Stomach (tissue), 9 donors: ENCODE measurements around the gene CRYBA2. TPM values are rescaled to one million over a fixed set of nuclear protein-coding genes. Genes with fewer than 3 reads are reported as not detected.

Experiments
- DNase-seq, 2 donors: peaks; one replicate each; pipeline versions ENCODE4 v3.0.0 to v3.0.0-alpha.2; 2013 to 2019
- H3K27ac ChIP-seq, 5 donors: fragments of 200-600 bp in 4 of 5; sonication (generic) in 4 of 5; one replicate each; pipeline ENCODE4 v1.5.1; 2013 to 2019; ENCODE audit warnings: mild to moderate bottlenecking in 1 of 5, moderate library complexity in 1 of 5
- H3K27me3 ChIP-seq, 3 donors: fragments of 200-600 bp; sonication (generic); one replicate each; pipeline ENCODE4 v1.5.1; 2017 to 2019; ENCODE audit warnings: mixed run types in 1 of 3
- H3K36me3 ChIP-seq, 4 donors: fragments of 200-600 bp; sonication (generic); 1 replicate in 3 of 4; 2 replicates in 1 of 4; pipeline ENCODE4 v1.5.1; 2016 to 2019
- H3K4me1 ChIP-seq, 4 donors: fragments of 200-600 bp; sonication (generic); one replicate each; pipeline ENCODE4 v1.5.1; 2016 to 2019
- H3K4me3 ChIP-seq, 4 donors: fragments of 200-600 bp; sonication (generic) in 3 of 4; one replicate each; pipeline ENCODE4 v1.5.1; 2016 to 2019; ENCODE audit warnings: mild to moderate bottlenecking in 1 of 4
- H3K9me3 ChIP-seq, 4 donors: fragments of 200-600 bp; sonication (generic); one replicate each; pipeline ENCODE4 v1.5.1; 2016 to 2019
- EP300 ChIP-seq: sonication (generic); formaldehyde crosslinking; IDR thresholded peaks from one replicate; pipeline ENCODE4 v1.6.1; 2017; ENCODE audit warnings: antibody characterized with exemption
- POLR2A ChIP-seq, 4 donors: fragments of 450-650 bp; IDR thresholded peaks; one replicate each; pipeline ENCODE4 v1.6.1; 2016; ENCODE audit warnings: antibody characterized with exemption in 4 of 4, control low read depth in 2 of 4, mild to moderate bottlenecking in 1 of 4, moderate library complexity in 1 of 4
- POLR2AphosphoS5 ChIP-seq, 3 donors: sonication (generic); formaldehyde crosslinking; IDR thresholded peaks; one replicate each; pipeline ENCODE4 v1.6.1; 2016; ENCODE audit warnings: antibody characterized with exemption in 3 of 3
- WGBS, 5 donors: extraction: QIAGEN DNeasy Blood & Tissue Kit in 3 of 5; methylation state at CpG; one replicate each; pipeline versions ENCODE4 v1.1.5 to v1.1.7; 2013 to 2018; 5-methylcytosine and 5-hydroxymethylcytosine counted together
- intact Hi-C: fragments of 100-400 bp; cut with DNase I; formaldehyde crosslinking; loops from one replicate; pipeline ENCODE4 v1.15.1; 2023; ENCODE audit warnings: low total_unique reads
- polyA plus RNA-seq, 3 donors: library from polyadenylated mRNA; stranded (reverse); fragments of 200-250 nt; gene quantifications; one replicate each; pipeline ENCODE4 v1.2.3, GENCODE V29; 2013
- total RNA-seq, 5 donors: library from RNA; depleted of rRNA; stranded (reverse); fragments of >200 nt; gene quantifications; one replicate each; pipeline versions ENCODE4 v1.1.0 to v1.2.3, GENCODE V29; 2014 to 2016
- TF ChIP-seq, protein P1 (sequence below), 7 experiments: fragments of 450-650 bp in 4 of 7; fragments of 200-600 bp in 3 of 7; sonication (generic) in 3 of 7; IDR thresholded peaks; one replicate each; pipeline ENCODE4 v1.5.1; 2016 to 2019; ENCODE audit warnings: antibody characterized with exemption in 7 of 7, control low read depth in 2 of 7, mild to moderate bottlenecking in 1 of 7
- donor health status: healthy with polysubstance abuse.
- donor health status: Bipolar disorder and iron deficiency.
- donor health status: healthy.

The CRYBA2 gene
- total and polyA plus RNA-seq, 8 donors = 1.2 to 7.5 (median 3.2) TPM; not detected in 4

DNA sequence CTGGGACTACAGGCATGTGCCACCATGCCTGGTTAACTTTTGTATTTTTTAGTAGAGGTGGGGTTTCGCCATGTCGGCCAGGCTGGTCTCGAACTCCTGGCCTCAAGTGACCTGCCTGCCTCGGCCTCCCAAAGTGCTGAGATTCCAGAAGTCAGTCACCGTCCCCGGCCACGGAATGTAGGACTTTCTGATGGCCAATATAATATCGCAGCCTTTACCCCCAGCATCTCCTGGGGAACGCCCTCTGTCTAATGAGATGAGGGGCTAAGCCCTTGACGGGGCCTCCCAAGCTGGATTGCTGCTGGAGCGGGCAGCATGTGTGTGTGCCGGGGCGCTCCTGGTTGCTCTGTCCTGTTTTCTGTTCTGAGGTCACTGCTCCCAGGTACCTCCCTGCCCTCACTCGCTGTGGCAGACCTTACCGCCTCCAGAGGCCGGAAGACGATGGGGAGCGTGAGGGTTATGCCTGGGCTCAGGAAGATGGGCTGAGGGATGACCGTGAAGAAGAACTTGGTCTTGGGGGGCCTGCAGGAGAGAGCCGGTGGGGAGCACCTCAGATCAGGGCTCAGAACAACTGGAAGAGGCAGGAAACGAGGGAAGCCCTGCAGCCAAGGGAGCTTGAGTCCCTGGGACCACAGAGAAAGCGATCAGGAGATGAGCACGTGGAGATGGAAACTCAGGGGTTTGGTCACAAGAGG is 39.0 kb upstream of the CRYBA2 start:
- no peak for DNase-seq
- 80 to 91% (median 88%) methylated on average over 23 of the region's 23 CpGs for WGBS, 5 donors
- no peak overlapping the region for H3K4me3 ChIP-seq

DNA sequence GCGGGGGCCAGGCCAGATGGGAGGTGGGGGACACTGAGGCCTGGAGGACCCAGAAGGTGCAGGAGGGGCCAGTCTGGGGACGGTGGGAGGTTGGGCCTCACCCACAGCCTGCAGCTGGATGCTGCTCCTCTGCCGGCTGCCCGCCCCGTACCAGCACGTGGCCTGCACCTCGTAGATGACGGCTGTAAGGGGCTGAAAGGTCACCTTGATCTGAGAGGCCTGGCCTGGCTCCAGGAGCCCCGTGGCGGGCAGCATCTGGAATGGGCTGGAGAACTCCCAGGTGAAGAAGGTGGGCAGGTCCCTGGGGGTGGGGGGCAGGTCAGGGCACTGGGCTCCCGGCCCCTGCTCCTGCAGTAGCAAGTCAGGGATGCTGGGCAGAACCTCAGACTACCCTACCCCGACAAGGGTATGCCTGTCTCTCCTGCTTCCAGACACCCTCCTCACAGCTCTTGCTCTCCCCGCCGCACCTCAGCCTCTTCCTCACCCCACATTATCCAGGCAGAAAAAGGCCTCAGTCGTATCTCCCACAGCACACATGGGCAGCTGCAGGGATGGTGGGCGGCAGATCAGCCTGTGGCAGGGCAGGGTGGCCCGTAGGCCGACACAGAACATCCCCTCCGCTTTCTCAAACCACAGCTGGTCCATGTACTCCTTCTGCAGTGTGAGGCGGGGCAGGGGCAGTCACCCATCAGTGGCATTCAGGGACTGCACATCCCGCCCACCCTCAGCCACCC is 38.0 kb upstream of the CRYBA2 start:
- WGBS, 5 donors = 64 to 81% (median 78%) methylated on average over 17 to 21 of the region's 21 CpGs
- Histone ChIP-seq H3K9me3 (no peaks in the 10 kb centered on the region), H3K36me3 (no peaks in the 10 kb centered on the region), H3K4me3 (no peak overlapping the region), H3K27ac (no peak overlapping the region), H3K27me3 (peaks cover 0 to 68% (median 6%) of the 10 kb centered on the region in 3 donors), H3K4me1 (no peaks in the 10 kb centered on the region)
- intact Hi-C loops = no loop called here
- TF ChIP-seq, protein P1, sequence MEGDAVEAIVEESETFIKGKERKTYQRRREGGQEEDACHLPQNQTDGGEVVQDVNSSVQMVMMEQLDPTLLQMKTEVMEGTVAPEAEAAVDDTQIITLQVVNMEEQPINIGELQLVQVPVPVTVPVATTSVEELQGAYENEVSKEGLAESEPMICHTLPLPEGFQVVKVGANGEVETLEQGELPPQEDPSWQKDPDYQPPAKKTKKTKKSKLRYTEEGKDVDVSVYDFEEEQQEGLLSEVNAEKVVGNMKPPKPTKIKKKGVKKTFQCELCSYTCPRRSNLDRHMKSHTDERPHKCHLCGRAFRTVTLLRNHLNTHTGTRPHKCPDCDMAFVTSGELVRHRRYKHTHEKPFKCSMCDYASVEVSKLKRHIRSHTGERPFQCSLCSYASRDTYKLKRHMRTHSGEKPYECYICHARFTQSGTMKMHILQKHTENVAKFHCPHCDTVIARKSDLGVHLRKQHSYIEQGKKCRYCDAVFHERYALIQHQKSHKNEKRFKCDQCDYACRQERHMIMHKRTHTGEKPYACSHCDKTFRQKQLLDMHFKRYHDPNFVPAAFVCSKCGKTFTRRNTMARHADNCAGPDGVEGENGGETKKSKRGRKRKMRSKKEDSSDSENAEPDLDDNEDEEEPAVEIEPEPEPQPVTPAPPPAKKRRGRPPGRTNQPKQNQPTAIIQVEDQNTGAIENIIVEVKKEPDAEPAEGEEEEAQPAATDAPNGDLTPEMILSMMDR (IDR thresholded peaks at IDR 0.05) = no peak
- TF ChIP-seq EP300 (no peak), POLR2A (IDR thresholded peaks at IDR 0.05) (no peak), POLR2AphosphoS5 (IDR thresholded peaks at IDR 0.05) (no peak)
- DNase-seq = no peak

More for the DNA sequence above, 39.0 kb upstream of the CRYBA2 start:
- peaks cover 0 to 76% (median 6%) of the 10 kb centered on the region in 3 donors for H3K27me3 ChIP-seq
- TF ChIP-seq, protein P1 (IDR thresholded peaks at IDR 0.05) = no peak
- TF ChIP-seq POLR2AphosphoS5 (IDR thresholded peaks at IDR 0.05) = no peak
- no peak for TF ChIP-seq POLR2A (IDR thresholded peaks at IDR 0.05)
- TF ChIP-seq EP300 = no peak
- H3K9me3 ChIP-seq = no peaks in the 10 kb centered on the region
- no peak overlapping the region for H3K27ac ChIP-seq
- H3K36me3 ChIP-seq = no peaks in the 10 kb centered on the region
- peaks cover 0 to 3% (median 0%) of the 10 kb centered on the region in 4 donors for H3K4me1 ChIP-seq
- intact Hi-C loops = no loop called here

DNA sequence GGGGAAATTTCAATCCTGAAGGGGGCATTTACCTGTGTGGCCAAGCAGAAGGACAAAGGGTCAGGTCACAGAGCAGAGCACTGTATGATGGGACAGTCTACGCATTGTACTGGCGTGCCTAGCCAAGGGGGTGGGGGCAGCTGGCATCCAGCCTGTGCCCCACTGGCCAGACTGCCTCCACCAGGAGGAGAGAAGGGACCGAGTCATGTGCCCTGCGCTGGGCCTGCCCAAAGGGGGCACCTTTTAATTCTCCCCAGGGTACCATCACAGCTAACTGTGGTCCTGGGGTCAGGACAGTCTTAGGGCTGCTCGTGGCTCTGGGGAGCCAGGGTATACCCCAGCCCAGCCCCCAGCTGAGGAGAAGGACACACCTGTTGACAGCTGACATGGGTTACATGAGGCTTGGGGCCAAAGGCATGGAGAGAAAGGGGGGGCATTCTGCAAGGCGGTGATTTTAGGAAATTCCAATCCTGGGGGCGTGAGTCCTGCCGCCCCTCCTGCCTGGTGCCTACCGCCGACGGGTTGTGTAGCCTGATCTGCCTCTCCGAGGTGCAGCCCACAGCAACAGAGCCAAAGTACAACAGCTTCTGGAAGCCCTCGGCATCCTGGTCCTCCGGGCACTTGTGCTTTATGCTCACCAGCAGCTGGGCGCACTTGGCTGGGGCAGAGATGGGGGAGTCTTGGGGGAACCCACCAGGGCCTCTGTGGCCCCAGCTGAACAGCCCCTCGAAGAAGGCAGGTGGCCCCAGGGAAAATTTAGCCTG is 37.1 kb upstream of the CRYBA2 start:
- intact Hi-C loops = no loop called here
- Histone ChIP-seq H3K27me3 (peaks cover 0 to 60% (median 6%) of the 10 kb centered on the region in 3 donors), H3K4me1 (no peaks in the 10 kb centered on the region), H3K36me3 (no peaks in the 10 kb centered on the region), H3K9me3 (no peaks in the 10 kb centered on the region), H3K27ac (no peak overlapping the region), H3K4me3 (no peak overlapping the region)
- TF ChIP-seq POLR2AphosphoS5 (IDR thresholded peaks at IDR 0.05) (no peak), EP300 (no peak), POLR2A (IDR thresholded peaks at IDR 0.05) (no peak)
- TF ChIP-seq, protein P1 (IDR thresholded peaks at IDR 0.05) = no peak
- no peak for DNase-seq
- 74 to 82% (median 79%) methylated on average over 9 to 16 of the region's 16 CpGs for WGBS, 5 donors

DNA sequence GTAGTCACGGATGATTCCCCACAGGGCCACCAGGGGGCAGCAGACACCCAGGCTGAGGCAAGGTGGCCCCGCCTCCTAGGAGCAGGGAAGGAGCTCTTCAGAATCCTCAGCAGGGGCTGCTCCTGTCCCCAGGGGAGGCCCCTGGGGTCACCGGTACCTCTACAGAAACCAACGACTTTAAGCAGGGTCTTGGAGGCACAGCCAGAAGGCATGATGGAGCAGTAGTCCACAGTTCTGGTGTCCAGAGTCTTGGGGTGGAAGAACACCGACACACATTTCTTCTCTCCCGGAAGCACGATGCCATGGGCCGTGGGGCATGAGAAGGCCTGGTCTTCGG is 36.6 kb upstream of the CRYBA2 start:
- TF ChIP-seq EP300 = no peak
- TF ChIP-seq, protein P1 (IDR thresholded peaks at IDR 0.05) = peak in 6 of 7 experiments; percentile 85 to 98 (median 90)
- TF ChIP-seq POLR2A (IDR thresholded peaks at IDR 0.05) = no peak
- peak in 1 of 3 donors; percentile 61 for TF ChIP-seq POLR2AphosphoS5 (IDR thresholded peaks at IDR 0.05)
- Histone ChIP-seq H3K27ac (no peak overlapping the region), H3K9me3 (no peaks in the 10 kb centered on the region), H3K36me3 (no peaks in the 10 kb centered on the region), H3K4me1 (no peaks in the 10 kb centered on the region), H3K27me3 (peaks cover 0 to 57% (median 6%) of the 10 kb centered on the region in 3 donors), H3K4me3 (no peak overlapping the region)
- WGBS, 5 donors = 39 to 44% (median 41%) methylated on average over 7 to 9 of the region's 9 CpGs
- intact Hi-C loops = loop anchor here (10.0 kb wide), 2 partner anchors 125 to 275 kb away; partner anchors contain the start of gene PTPRN
- peak; percentile 90 to 92 for DNase-seq
